DMS153 (cell line): ENCODE measurements around the gene CBLIF.
"Not testable (repeated sequence)": the region's sequence is repeated elsewhere in the genome, so short reads cannot be mapped to it uniquely, and the experiment has no call there.

Source experiments
- DNase-seq: peaks from one replicate; lab custom pipeline; 2025; lab: John Stamatoyannopoulos, UW

Gene CBLIF

DNA sequence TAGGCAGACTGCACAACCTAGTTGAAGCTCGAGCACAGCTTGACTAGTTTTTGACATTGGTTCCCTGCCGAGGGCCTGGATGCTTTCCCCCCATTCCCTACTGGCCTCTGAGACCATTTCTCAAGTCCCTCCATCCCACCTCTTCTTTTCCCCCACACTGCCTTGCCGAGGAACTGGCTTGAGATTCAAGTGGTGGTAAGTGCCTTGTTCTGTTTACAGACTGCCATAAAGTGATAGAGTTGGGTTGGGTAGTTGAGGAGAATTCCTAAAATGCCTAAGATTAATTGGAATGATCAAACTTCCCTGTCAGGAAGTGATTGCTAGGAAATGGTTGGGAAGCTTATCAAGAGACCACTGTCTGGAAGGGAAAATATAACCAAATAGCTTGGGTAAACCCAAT, 50.9 kb downstream of the CBLIF start:
- no peak for DNase-seq

DNA sequence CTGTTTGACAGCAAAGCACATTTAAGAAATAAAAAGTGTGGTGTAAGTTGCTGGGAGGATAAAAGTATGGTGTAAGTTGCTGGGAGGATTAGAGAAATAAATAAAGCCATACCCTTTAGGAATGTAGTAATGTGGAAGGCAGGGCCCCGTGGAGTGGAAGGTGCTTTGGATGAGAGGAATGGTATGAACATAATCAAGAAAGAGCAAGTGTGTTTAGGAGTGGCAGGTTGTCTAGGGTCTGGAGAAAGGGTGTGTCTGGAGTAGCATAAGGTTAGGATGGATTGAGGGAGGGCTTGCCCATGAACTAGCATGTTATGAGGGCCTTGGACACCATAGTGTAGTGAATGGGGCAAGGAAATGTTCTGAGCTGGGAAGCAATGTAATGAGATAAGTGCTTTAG, 52.8 kb downstream of the CBLIF start:
- no peak for DNase-seq

DNA sequence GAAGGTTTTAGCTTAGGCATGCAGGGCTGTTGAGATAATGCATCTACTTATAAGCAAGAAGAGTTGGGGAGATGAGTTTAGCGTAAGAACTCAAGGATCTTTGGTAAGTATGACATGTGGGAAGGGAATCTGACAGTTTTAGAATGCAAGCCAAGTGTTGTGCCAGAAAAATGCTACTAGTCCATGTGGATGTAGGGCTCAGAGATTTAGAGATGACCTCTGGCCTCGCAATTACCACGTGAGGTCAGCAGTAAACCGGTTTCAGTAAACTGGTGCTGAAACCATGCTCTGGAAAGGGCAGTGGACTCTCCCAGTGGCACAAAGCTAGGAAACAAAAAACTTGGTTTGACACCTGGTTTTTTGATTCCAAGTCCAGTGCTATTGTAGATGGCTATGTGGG, 53.7 kb downstream of the CBLIF start:
- no peak for DNase-seq

DNA sequence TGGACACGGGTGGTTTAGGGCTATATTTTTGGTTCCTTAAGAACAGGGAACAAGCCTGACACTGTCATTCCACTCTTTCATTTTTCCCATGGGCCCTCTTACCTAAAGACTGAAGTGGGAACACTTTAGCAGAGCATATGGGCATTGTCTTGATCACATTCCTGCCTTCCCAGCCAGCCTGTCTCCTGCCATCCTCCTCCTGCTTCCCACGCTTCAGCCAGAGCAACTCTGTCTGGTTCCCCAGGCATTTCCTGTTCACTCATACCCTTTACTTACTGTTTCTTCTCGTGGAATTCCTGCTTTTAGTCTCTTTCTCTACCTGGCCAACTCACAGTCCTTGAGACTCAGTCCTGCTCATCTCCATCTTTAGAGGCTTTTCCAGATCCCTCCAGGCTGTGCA, 57.5 kb downstream of the CBLIF start:
- DNase-seq, result no peak

DNA sequence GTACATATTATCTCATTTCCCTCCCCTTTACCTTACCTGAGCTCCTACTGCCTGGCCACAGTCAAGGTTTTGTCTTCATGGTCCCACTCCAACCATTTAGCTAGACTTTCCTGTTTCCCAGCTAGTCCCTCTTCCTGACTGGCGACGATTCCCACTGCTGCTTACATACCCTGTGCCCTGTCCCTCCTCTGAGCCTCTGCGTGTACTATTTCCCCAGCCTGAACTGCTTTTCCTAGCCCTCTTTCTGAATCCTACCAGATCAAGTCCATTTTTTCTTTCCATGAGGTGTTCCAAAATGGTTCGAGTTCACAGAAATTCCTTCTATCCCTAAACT, 58.1 kb downstream of the CBLIF start:
- DNase-seq, result no peak

DNA sequence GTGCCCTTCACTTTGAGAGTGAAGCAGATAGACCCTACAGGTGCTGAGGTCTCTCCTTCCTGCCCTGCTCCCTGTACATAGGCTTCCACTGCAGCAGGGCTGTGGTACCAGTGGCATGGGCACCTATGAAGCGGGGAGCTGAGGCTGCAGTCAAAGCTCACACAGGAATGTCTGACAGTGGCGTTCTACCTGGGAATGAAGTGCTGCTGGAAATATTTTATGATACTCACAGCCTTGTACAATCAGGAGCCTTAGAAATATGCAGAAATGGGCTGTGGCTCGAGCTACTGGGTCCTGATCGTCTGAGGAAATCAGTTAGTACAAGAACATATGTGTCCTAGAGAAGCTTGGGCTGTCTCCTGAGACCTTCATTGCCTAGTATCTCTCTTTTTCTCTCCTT, 59.5 kb downstream of the CBLIF start:
- no peak for DNase-seq

DNA sequence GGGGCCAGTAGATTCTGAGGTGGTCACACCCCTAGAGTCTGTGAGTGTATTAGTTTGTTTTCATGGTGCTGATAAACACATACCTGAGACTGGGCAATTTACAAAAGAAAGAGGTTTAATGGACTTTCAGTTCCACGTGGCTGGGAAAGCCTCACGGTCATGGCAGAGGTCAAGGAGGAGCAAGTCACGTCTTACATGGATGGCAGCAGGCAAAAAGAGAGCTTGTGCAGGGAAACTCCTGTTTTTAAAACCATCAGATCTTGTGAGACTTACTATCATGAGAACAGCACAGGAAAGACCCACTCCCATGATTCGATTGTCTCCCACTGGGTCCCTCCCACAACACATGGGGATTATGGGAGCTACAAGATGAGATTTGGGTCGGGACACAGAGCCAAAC, 60.9 kb downstream of the CBLIF start:
- not testable (repeated sequence) for DNase-seq

DNA sequence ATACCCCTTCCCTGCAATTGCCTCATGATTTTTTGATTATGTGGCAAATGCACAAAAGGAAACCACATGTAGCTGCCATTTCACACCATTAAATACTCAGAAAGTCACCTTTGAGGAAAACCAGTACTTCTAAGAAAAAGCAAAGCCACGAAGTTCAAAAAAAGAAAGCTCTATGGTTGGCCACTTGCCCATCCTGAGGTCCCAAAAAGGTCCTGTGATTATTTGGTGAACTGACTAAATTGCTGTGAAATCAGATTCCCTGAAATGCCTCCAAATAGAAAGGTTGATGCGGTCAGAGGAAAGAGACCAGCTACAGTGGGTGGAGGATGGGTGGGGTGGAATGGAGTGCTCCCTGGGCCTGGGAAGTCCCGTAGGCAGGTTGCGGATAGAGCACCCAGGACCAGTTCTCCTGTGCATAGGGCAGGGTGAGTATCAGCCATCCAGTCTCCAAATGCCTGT, 61.6 kb downstream of the CBLIF start:
- no peak for DNase-seq

DNA sequence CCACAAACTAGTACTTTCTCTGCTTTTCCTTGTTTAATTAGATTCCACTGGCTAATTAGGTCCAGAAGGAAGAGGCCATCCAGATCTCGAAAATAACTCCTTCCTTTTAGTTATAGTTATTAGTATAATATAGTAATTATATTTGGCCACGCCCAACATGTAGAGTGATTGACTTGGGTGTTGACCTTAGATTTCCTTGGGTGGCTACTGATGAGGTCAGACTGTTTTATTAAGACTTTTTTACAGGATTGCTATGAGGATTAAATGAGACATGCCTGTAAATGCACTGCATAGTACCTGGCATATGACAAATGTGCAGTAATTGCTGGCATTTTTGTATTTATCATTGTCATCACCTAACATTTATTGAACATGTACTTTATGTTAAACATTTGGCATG, 63.2 kb downstream of the CBLIF start:
- no peak for DNase-seq

DNA sequence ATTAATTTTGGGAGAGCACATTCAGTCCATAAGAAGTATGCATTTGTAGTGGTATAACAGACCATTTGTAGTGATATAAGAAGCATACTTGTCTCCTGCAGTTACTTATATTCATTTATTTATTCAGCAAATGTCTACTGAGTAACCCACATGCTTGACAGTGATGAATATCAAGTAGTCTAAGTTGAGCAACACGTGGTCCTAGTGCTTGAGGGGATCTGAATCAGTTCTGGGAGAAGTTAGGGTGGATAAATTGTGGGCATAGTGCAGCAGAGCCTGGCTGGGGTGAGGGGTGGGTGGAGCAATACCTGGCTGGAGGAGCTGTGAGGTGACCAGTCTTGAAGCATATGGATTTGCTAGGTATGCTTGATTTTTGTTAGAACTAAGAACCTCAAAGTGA, 65.8 kb downstream of the CBLIF start:
- no peak for DNase-seq
